Fibroblast of pulmonary artery (primary cell): ENCODE data around the gene IPO11.

Source experiments
- DNase-seq: peaks from one replicate; pipeline ENCODE4 v3.0.0-alpha.2; 2010; ENCODE audit warnings: low read depth
- H3K4me3 ChIP-seq: replicated peaks from 2 replicates; pipeline ENCODE4 v1.5.1; 2011; ENCODE audit warnings: low read depth, mild to moderate bottlenecking, control low read depth, low read length, moderate library complexity
- CTCF ChIP-seq: IDR thresholded peaks from 2 replicates; pipeline ENCODE4 v1.5.1; 2011; ENCODE audit warnings: mild to moderate bottlenecking, control low read depth, low read length, inconsistent platforms; ENCODE audit errors: missing control alignments

The IPO11 gene

GRCh38 chr5:62581836-62582597 is 169.5 kb downstream of the IPO11 start:
- H3K4me3 ChIP-seq, result no peak overlapping the region
- DNase-seq, result no peak
- no peak for TF ChIP-seq CTCF

GRCh38 chr5:62584391-62584790 is 171.8 kb downstream of the IPO11 start:
- no peak for DNase-seq
- TF ChIP-seq CTCF, result no peak
- H3K4me3 ChIP-seq, result no peak overlapping the region

GRCh38 chr5:62585306-62585705 is 172.7 kb downstream of the IPO11 start:
- no peak for TF ChIP-seq CTCF
- H3K4me3 ChIP-seq, result no peak overlapping the region
- no peak for DNase-seq

- DNase-seq, result no peak
- H3K4me3 ChIP-seq, result no peak overlapping the region
- TF ChIP-seq CTCF, result no peak
Observed at GRCh38 chr5:62585751-62586150, 173.2 kb downstream of the IPO11 start.

- no peak overlapping the region for H3K4me3 ChIP-seq
- DNase-seq, result peak; percentile 53
- no peak for TF ChIP-seq CTCF
Observed at GRCh38 chr5:62587737-62588136, 175.2 kb downstream of the IPO11 start.

GRCh38 chr5:62588668-62589067 is 176.1 kb downstream of the IPO11 start:
- TF ChIP-seq CTCF, result no peak
- DNase-seq, result no peak
- no peak overlapping the region for H3K4me3 ChIP-seq

- H3K4me3 ChIP-seq, result no peak overlapping the region
- DNase-seq, result no peak
- TF ChIP-seq CTCF, result no peak
Observed at GRCh38 chr5:62589504-62589903, 176.9 kb downstream of the IPO11 start.
